Measurements from ENCODE around the gene ZNF800.
"Not testable (repeated sequence)": the region's sequence is repeated elsewhere in the genome, so short reads cannot be mapped to it uniquely, and the experiment has no call there.

The ZNF800 gene

GRCh38 chr7:127392566-127393367 lies at the start of gene ZNF800:
Gene ZNF800 (minus strand): TSS chr7:127392708. CDS start chr7:127391557, 1,151 bp downstream.
- no peak for TF ChIP-seq CTCF (conservative IDR thresholded peaks at IDR 0.05; ENCODE audit: low read depth, low read length)
- peak; percentile 52 for DNase-seq (ENCODE audit: low read depth)
- peak within 1 kb of the TSS; percentile 87 for H3K4me3 ChIP-seq (ENCODE audit: low read length)

GRCh38 chr7:127440206-127440605 lies 47.7 kb upstream of the ZNF800 start:
- DNase-seq (ENCODE audit: low read depth) = no peak
- no peak overlapping the region for H3K4me3 ChIP-seq (ENCODE audit: low read length)
- no peak for TF ChIP-seq CTCF (conservative IDR thresholded peaks at IDR 0.05; ENCODE audit: low read depth, low read length)

GRCh38 chr7:127438836-127439235 lies 46.3 kb upstream of the ZNF800 start:
- no peak for DNase-seq (ENCODE audit: low read depth)
- no peak overlapping the region for H3K4me3 ChIP-seq (ENCODE audit: low read length)
- no peak for TF ChIP-seq CTCF (conservative IDR thresholded peaks at IDR 0.05; ENCODE audit: low read depth, low read length)

- no peak for TF ChIP-seq CTCF (conservative IDR thresholded peaks at IDR 0.05; ENCODE audit: low read depth, low read length)
- DNase-seq (ENCODE audit: low read depth) = peak; percentile 60
- no peak overlapping the region for H3K4me3 ChIP-seq (ENCODE audit: low read length)
Observed at GRCh38 chr7:127437837-127438236, 45.3 kb upstream of the ZNF800 start.

GRCh38 chr7:127437241-127437640 lies 44.7 kb upstream of the ZNF800 start:
- no peak for DNase-seq (ENCODE audit: low read depth)
- no peak overlapping the region for H3K4me3 ChIP-seq (ENCODE audit: low read length)
- TF ChIP-seq CTCF (conservative IDR thresholded peaks at IDR 0.05; ENCODE audit: low read depth, low read length) = no peak

- H3K4me3 ChIP-seq (ENCODE audit: low read length); DNase-seq (ENCODE audit: low read depth): not testable (repeated sequence)
Observed at GRCh38 chr7:127429281-127429680, 36.8 kb upstream of the ZNF800 start.

- no peak overlapping the region for H3K4me3 ChIP-seq (ENCODE audit: low read length)
- no peak for TF ChIP-seq CTCF (conservative IDR thresholded peaks at IDR 0.05; ENCODE audit: low read depth, low read length)
Observed at GRCh38 chr7:127419196-127419595, 26.7 kb upstream of the ZNF800 start.

More at GRCh38 chr7:127419196-127419595, 26.7 kb upstream of the ZNF800 start:
- DNase-seq (ENCODE audit: low read depth) = no peak
